ENCODE measurements around the gene AKAP1.

Gene AKAP1

GRCh38 chr17:57107498-57108101 is 22.6 kb downstream of the AKAP1 start:
- no peak for DNase-seq

DNA sequence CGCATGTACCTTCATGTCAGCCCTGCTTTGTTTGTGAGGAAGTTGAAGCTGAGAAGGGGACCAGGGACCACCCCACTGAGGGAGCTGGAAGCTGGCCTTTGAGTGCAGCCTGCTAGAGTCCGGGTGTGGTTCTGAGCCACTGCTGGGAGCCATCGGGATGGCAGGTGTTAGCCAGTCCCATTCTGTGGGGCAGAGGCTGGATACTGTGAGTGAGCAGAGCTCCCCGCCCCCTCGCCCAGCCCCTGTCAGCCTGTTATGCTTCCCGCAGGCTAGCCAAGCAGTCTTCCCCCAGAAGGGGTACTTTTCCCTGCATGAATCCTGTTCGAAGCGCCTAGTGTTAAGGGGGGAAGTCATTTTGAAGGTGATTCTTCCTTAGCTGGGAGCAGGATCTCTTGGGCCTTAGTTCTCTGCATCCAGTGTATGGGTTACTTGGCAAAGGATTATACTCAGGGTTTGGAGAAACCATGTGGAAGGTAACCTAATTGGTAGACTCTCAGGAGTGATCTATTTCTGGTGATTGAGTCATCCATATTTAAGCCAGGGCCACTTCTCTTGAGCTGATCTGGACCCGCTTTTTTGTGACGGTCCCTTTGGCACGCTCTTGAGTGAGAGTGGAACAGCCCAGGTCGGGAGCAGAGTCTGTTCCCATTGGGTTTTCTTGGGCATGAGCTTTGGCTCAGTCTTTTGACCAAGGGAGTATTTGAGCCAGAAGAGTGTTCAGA is 23.8 kb downstream of the AKAP1 start:
- DNase-seq, result no peak

- DNase-seq, result no peak
These were observed 24.5 kb downstream of the AKAP1 start for GRCh38 chr17:57109393-57110151.

GRCh38 chr17:57110152-57110542 is 25.1 kb downstream of the AKAP1 start:
- no peak for DNase-seq

DNA sequence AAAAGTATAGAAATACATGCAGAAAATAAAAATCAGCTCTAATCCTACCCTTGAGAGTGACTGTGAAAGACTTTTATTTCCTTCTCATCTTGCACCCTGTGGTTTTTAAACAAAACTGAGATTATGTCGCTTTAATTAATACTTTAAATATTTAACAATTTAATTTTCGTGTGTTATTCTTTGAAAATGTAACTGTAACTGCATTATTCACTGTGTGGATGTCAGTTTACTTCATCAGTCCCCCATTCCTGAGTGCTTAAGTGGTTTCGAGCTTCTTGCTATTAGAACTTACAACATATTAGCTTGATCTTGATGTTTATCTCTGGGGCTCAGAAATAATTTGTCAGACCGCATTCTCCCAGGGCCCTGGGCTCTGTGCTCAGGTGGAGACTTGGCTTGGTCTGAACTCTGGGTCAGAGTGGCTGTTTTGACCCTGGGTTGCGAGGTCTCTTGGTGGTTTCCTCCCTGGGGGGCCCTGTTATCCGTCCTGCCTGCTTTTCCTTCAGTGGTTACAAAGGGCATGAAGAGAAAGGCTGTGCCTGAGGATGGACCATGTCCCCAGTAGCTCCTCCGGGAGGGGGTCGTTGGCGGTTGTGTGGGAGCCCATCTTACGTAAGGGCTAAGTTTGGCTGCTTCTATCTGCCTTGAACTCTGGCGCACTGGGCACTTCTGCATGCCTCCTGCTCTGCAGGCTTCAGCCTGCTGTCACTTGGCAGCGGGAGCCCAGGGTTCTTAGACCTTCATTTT is 25.7 kb downstream of the AKAP1 start:
- no peak for DNase-seq

- no peak for DNase-seq
These were observed 26.3 kb downstream of the AKAP1 start for GRCh38 chr17:57111386-57111785.

DNA sequence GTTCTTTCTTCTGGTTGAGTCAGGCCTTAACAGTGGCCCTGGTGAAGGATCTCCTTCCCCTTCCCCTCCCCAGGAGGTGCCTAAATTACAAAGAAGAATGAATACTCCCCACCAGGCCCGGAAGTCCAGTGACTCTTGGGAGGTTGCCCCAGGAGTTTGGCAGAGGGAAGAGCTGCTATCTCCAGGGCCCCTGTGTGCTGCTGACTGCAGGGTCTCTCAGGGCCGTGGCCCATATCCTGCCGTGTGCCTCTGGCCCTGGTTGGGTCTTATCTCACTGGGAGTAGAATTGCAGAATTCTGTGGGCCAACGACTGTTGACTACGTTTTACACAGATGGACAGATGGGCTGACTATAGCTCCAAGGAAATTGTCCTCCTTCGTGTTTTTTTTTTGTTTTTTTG is 28.0 kb downstream of the AKAP1 start:
- DNase-seq, result no peak

GRCh38 chr17:57113656-57114055 is 28.6 kb downstream of the AKAP1 start:
- DNase-seq, result no peak

- peak; percentile 57 to 60 for DNase-seq
These were observed 29.1 kb downstream of the AKAP1 start for GRCh38 chr17:57114085-57114673.

DNA sequence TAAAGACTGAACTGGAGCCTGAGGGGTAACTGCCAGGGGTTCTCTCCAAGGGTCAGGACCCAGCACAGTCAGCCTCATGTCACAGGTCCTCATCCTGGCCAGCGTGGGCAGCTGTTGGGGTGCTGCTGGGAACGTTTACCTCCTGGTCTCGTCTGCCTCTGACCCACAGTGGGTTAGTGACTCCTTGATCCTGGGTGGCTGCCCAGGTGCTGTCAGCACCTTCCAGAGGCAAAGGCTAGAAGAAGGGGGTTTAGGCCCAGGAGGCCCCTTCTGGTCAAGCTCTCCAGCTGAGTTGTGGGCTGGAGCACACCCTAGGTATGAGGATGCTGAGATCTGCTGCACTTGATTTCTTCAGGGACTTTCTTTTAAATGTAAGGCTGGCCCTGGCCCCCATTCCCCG is 30.3 kb downstream of the AKAP1 start:
- no peak for DNase-seq

GRCh38 chr17:57115916-57116315 is 30.9 kb downstream of the AKAP1 start:
- no peak for DNase-seq

DNA sequence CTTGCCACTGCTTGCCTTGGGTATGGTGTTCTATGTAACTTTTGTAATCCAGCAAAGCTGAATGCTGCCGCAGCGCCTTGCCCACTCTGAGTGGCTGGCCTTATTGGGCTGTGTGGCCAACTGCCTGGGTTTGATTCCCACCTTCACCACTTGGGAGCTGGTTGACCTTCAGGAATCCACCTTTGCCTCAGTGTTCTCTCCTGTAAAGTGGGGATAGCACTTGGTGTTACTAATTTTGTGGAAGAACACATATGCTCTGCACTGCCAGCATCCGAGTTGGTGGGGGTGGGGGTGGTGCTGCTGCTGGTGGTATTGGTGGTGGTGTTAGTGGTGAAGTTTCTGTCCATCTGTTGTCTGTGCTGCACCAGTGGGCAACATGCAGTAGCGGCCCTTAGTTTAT is 32.8 kb downstream of the AKAP1 start:
- no peak for DNase-seq

DNA sequence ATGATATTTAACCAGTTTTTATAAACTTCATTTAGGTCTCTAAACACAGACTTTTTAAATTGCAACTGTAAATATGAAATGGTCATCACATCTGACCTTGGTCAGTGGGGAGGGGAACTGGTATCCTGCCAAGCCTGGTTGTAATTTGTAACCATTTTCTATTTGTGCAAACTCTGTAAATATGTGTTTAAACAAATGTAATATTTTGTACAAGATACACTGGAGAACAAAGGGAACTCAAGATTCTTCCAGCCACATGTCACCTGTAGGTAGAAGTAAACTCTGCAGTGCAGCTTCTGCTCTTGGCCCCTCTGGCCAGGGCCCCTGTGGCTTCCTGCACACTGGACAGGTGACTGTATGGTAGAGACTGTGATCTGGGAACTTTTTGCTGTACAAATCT is 35.8 kb downstream of the AKAP1 start:
- DNase-seq, result no peak

DNA sequence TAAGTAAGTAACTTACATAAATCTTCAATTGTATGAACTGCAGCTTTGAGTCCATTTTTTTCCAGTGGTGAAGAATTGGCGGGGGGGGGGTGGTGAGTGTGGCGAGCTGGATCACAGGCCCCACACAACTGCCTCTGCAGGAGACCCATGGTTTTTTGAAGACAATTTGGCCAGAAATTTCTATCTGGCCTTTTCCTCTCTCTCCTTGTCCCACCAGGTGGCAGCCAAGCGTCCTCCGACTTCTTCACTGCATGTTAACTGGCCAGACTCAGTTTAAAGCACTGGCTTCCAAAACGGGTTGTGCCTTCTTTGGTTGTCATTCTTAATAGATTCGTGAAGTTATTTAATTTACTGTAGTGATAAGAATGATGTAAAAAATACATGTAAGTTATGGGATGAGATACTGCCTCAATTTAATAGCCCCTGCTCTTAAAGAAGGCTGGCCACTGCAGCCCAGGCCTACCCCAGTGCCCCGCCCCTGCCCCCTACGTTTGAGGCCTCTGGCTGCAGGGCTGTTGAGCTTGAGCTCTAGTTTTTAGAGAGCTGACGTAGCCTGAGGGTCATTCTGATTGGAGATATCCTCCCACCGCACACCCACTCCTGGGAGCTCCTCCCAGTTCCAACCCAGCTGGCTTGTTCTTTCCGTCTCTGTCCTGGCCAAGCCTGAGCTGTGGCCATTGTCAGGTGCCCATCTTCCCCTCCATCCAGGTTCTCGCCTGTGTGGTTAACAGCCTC is 36.4 kb downstream of the AKAP1 start:
- DNase-seq, result no peak

DNA sequence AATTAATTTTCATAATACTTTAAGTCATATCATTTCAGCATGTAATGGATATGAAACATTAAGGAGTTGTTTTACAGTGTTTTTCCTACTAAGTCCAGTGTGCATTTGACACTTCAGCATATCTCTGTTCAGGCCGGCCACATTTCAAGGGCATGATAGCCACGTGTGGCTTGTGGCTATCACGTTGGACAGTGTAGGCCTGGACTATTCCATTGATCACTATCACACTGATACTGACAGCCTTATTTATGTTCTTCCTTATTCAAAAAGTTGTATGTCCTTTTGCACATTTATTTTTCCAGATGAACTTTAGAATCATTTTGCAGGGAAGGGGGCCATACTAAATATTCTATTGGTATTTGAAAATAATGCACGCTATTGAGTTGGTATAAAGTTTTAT is 39.0 kb downstream of the AKAP1 start:
- no peak for DNase-seq

- no peak for DNase-seq
These were observed 40.4 kb downstream of the AKAP1 start for GRCh38 chr17:57125406-57125805.

GRCh38 chr17:57125866-57126265 is 40.8 kb downstream of the AKAP1 start:
- DNase-seq, result no peak

DNA sequence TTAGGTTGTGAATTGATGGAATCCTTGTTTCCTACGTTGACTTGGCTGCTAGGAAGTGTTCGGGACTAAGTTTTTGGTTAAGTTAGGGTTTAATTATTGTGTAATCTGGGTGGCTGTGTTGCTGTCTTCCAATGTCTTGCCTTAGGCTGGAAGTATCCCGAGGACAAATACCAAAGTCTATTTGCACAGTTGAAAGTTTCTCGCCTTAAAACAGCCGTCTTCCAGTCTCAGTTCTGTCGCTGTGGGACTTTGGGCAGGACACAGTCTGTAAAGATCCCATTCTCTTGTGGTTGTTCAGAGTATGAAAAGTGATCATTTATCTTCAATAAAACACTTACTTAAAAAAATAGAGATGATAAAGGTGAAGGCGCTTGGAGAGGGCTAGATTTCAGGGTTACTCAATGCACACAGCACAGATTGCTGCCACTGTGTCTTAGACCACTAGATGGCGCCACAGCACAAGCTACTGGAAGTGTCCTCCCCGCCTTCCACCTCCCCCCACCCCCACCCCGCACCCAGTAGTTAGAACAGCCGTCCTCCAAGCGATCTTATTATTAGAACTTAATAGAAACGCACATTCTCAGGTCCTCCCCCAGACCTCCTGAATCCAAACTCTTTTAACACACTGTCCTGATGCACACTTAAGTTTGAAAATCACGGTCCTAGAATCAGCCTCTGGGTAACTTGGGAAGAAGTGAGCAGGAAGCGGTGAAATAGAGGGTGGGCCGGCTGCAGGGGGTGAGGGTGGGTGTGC is 45.8 kb downstream of the AKAP1 start:
- DNase-seq, result peak; percentile 81 to 83

- DNase-seq, result no peak
These were observed 47.6 kb downstream of the AKAP1 start for GRCh38 chr17:57132663-57133062.

DNA sequence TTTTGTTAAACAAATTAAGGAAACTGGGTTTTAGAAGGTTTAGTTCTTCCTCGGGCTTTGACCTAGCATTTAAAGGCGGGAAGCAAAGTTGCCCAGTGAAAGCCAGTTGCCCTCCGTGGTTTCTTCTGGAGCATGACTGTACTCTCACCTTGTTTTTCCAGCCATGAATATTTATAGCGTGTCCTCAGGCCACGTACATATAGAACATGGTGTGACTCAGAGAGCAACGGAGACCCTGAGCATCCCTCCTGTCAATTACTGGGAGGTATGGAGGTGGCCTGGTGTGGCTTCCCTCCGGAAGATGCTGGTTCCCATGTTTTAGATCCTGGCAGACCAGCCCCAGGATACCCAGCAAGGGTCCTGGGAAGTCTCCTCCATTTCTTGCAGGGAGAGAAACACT is 48.4 kb downstream of the AKAP1 start:
- DNase-seq, result no peak

DNA sequence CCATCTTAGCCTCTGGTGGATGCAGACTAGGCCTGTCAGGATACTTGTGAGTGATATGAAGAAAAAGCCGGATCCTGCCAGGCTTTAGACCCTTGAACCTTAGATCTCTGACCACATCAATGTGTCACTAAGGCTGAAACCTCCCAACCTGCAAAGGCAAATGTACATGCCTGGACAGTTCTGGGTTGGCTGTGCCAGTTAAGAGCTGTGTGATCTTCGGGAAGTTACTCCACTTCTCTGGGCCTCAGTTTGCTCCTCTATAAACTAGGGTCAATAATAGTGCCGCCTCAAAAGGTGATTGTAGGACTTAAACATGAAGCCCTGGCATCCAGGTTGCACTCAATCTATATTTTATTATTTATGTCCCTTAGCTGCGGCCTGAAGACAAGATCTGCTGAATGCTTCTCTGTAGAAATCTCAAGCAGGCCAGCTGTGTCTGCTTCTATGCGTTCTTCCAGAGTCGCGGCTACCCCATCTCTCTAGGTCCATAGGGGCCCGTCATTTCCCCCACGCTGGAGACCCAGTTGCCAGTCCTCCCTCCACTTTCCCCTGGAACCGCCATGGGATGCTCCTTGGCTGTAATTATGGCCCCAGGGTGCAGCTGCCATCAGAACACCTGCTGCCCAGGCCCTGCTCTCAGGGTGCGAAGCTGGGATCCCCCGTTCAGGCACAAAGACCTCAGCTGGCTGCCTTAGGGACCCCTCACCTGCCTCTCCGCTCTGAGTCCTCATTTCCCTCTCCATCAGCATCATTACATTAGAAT is 50.2 kb downstream of the AKAP1 start:
- DNase-seq, result no peak

All from CD4-positive, alpha-beta T cell treated with Interleukin-4 for 1 hour (primary cell).